Muscle layer of colon (tissue), 2 donors: ENCODE measurements around the gene CCDC40.

ENCODE experiments used
- H3K27ac ChIP-seq: one replicate; pipeline ENCODE4 v1.7.0; 2013; ENCODE audit warnings: low read depth, mild to moderate bottlenecking, low read length, moderate library complexity
- H3K27me3 ChIP-seq, 2 donors: one replicate each; pipeline ENCODE4 v1.7.0; 2013; ENCODE audit warnings: low read length in 2 of 2, mild to moderate bottlenecking in 2 of 2; ENCODE audit not compliant: insufficient read depth in 2 of 2, control insufficient read depth in 1 of 2
- H3K36me3 ChIP-seq: one replicate; pipeline ENCODE4 v1.7.0; 2013; ENCODE audit warnings: mild to moderate bottlenecking, low read length; ENCODE audit not compliant: insufficient read depth
- H3K4me1 ChIP-seq: one replicate; pipeline ENCODE4 v1.7.0; 2013; ENCODE audit warnings: mild to moderate bottlenecking, low read length; ENCODE audit not compliant: insufficient read depth
- H3K4me3 ChIP-seq, 2 donors: one replicate each; pipeline ENCODE4 v1.7.0; 2013; ENCODE audit warnings: low read length in 2 of 2, low read depth in 1 of 2, mild to moderate bottlenecking in 1 of 2, moderate library complexity in 1 of 2
- H3K9ac ChIP-seq: one replicate; pipeline ENCODE4 v1.7.0; 2013; ENCODE audit warnings: low read length
- H3K9me3 ChIP-seq: one replicate; pipeline ENCODE4 v1.7.0; 2013; ENCODE audit warnings: mild to moderate bottlenecking, low read length
- donor health status: abdominal sarcoma.
- donor health status: Adenocarcinoma of cecum.

Gene CCDC40

DNA sequence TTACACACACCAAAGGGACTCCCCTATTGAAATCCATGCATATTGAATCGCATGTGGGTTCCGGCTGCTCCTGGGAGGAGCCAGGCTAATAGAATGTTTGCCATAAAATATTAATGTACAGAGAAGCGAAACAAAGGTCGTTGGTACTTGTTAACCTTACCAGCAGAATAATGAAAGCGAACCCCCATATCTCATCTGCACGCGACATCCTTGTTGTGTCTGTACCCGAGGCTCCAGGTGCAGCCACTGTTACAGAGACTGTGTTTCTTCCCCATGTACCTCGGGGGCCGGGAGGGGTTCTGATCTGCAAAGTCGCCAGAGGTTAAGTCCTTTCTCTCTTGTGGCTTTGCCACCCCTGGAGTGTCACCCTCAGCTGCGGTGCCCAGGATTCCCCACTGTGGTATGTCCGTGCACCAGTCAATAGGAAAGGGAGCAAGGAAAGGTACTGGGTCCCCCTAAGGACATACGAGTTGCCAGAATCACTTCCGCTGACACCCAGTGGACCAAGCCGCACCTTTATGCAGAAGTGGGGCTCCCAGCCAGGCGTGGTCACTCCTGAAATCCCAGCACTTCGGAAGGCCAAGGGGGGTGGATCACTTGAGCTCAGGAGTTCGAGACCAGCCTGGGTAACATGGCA, 67.1 kb downstream of the CCDC40 start:
- H3K36me3 ChIP-seq = no peaks in the 10 kb centered on the region
- no peak overlapping the region for H3K9ac ChIP-seq
- H3K4me3 ChIP-seq = no peak overlapping the region
- peaks cover 20% of the 10 kb centered on the region for H3K4me1 ChIP-seq
- no peak overlapping the region for H3K27ac ChIP-seq
- H3K9me3 ChIP-seq = no peaks in the 10 kb centered on the region
- no peaks in the 10 kb centered on the region for H3K27me3 ChIP-seq

DNA sequence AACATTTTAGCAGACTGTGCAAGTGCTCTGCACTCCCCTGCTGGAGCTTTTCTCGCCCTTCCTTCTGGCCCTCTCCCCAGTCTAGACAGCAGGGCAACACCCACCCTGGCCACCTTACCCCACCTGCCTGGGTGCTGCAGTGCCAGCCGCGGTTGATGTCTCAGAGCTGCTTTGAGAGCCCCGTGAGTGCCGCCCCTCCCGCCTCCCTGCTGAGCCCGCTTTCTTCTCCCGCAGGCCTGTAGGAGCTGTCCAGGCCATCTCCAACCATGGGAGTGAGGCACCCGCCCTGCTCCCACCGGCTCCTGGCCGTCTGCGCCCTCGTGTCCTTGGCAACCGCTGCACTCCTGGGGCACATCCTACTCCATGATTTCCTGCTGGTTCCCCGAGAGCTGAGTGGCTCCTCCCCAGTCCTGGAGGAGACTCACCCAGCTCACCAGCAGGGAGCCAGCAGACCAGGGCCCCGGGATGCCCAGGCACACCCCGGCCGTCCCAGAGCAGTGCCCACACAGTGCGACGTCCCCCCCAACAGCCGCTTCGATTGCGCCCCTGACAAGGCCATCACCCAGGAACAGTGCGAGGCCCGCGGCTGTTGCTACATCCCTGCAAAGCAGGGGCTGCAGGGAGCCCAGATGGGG, 68.0 kb downstream of the CCDC40 start:
- Histone ChIP-seq H3K27me3 (no peaks in the 10 kb centered on the region), H3K27ac (no peak overlapping the region), H3K36me3 (no peaks in the 10 kb centered on the region), H3K9ac (no peak overlapping the region), H3K4me1 (peaks cover 20% of the 10 kb centered on the region), H3K4me3 (no peak overlapping the region), H3K9me3 (no peaks in the 10 kb centered on the region)

DNA sequence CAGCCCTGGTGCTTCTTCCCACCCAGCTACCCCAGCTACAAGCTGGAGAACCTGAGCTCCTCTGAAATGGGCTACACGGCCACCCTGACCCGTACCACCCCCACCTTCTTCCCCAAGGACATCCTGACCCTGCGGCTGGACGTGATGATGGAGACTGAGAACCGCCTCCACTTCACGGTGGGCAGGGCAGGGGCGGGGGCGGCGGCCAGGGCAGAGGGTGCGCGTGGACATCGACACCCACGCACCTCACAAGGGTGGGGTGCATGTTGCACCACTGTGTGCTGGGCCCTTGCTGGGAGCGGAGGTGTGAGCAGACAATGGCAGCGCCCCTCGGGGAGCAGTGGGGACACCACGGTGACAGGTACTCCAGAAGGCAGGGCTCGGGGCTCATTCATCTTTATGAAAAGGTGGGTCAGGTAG, 68.5 kb downstream of the CCDC40 start:
- no peaks in the 10 kb centered on the region for H3K27me3 ChIP-seq
- H3K4me3 ChIP-seq = no peak overlapping the region
- no peak overlapping the region for H3K27ac ChIP-seq
- H3K4me1 ChIP-seq = peaks cover 19% of the 10 kb centered on the region
- no peaks in the 10 kb centered on the region for H3K9me3 ChIP-seq
- H3K9ac ChIP-seq = no peak overlapping the region
- H3K36me3 ChIP-seq = no peaks in the 10 kb centered on the region

DNA sequence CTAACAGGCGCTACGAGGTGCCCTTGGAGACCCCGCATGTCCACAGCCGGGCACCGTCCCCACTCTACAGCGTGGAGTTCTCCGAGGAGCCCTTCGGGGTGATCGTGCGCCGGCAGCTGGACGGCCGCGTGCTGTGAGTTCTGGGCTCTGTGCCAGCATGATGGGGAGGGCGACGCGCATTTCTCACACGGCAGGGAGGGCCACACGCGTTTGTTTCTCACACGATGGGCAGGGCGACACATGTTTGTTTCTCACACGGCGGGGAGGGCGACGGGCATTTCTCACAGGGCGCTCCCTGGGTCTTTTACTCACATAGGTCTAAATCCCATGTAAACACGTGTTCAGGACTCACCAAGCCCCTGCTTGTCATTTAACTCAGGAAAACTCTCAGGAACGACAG, 69.3 kb downstream of the CCDC40 start:
- peaks cover 11% of the 10 kb centered on the region for H3K4me1 ChIP-seq
- no peak overlapping the region for H3K27ac ChIP-seq
- no peak overlapping the region for H3K9ac ChIP-seq
- no peaks in the 10 kb centered on the region for H3K9me3 ChIP-seq
- no peaks in the 10 kb centered on the region for H3K27me3 ChIP-seq
- H3K36me3 ChIP-seq = no peaks in the 10 kb centered on the region
- no peak overlapping the region for H3K4me3 ChIP-seq

DNA sequence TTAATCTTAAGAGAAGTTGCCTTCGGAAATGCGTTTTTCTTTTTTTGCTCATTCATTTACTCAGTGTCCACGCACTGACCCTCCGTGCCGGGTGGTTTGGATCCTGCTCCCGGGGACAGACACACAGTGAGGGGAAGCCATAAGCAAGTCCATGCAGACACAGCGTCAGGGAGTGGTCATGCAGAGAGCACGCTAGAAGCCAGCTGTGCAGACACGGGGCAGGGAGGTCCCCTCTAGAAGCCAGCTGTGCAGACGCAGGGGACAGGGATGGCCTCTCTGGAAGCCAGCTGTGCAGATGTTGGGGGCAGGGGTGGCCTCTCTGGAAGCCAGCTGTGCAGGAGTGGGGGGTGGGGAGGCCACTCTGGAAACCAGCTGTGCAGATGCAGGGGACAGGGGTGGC, 69.7 kb downstream of the CCDC40 start:
- Histone ChIP-seq H3K27ac (no peak overlapping the region), H3K4me3 (no peak overlapping the region), H3K9me3 (no peaks in the 10 kb centered on the region), H3K9ac (no peak overlapping the region), H3K4me1 (peaks cover 11% of the 10 kb centered on the region), H3K27me3 (no peaks in the 10 kb centered on the region), H3K36me3 (no peaks in the 10 kb centered on the region)

DNA sequence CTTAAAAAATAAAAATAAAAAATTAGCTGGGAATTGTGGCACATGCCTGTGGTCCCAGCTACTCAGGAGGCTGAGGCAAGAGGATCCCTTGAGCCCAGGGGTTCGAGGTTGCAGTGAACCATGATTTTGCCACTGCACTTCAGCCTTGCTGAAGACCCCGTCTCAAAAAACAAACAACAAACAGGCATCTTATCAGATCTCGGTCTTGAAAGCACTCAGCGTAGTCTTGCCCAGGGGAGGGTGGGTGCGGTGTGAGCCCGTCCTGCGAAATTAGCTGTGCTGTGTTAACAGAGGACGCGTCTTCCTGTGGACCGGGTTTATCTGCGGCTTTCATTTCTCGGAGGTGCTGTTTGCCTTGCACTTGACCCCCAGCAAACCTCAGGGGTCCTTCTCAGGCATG, 70.3 kb downstream of the CCDC40 start:
- Histone ChIP-seq H3K4me3 (no peak overlapping the region), H3K9ac (no peak overlapping the region), H3K9me3 (no peaks in the 10 kb centered on the region), H3K36me3 (no peaks in the 10 kb centered on the region), H3K4me1 (peaks cover 11% of the 10 kb centered on the region), H3K27ac (no peak overlapping the region), H3K27me3 (no peaks in the 10 kb centered on the region)

DNA sequence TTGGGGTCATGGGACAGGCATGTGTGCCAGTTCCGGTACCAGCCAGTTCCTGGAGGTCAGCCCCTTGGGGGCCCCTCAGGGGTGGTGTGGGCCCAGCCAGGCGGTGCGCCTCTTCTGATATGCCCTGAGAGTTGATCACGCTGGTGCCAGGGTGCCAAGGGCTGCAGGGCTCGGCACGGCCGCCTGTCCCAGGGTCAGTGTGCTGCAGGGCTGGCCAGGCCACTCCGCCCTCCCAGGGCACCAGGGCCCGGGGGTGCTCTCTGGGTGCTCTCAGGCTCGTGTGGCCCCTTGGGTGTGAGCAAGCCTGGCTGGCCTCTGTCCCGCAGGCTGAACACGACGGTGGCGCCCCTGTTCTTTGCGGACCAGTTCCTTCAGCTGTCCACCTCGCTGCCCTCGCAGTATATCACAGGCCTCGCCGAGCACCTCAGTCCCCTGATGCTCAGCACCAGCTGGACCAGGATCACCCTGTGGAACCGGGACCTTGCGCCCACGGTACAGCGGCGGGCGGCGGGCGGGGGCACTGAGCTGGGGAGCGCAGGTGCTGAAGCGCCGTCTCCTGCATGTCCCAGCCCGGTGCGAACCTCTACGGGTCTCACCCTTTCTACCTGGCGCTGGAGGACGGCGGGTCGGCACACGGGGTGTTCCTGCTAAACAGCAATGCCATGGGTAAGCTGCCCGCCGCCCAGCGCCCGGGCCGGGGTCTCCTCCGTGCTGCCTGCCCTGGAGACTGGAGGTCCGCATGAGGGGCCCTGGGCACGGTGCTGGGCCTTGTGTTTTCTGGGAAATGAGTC, 71.0 kb downstream of the CCDC40 start:
- Histone ChIP-seq H3K9ac (no peak overlapping the region), H3K27me3 (no peaks in the 10 kb centered on the region), H3K27ac (no peak overlapping the region), H3K4me3 (no peak overlapping the region), H3K9me3 (no peaks in the 10 kb centered on the region), H3K36me3 (no peaks in the 10 kb centered on the region), H3K4me1 (peaks cover 5% of the 10 kb centered on the region)

DNA sequence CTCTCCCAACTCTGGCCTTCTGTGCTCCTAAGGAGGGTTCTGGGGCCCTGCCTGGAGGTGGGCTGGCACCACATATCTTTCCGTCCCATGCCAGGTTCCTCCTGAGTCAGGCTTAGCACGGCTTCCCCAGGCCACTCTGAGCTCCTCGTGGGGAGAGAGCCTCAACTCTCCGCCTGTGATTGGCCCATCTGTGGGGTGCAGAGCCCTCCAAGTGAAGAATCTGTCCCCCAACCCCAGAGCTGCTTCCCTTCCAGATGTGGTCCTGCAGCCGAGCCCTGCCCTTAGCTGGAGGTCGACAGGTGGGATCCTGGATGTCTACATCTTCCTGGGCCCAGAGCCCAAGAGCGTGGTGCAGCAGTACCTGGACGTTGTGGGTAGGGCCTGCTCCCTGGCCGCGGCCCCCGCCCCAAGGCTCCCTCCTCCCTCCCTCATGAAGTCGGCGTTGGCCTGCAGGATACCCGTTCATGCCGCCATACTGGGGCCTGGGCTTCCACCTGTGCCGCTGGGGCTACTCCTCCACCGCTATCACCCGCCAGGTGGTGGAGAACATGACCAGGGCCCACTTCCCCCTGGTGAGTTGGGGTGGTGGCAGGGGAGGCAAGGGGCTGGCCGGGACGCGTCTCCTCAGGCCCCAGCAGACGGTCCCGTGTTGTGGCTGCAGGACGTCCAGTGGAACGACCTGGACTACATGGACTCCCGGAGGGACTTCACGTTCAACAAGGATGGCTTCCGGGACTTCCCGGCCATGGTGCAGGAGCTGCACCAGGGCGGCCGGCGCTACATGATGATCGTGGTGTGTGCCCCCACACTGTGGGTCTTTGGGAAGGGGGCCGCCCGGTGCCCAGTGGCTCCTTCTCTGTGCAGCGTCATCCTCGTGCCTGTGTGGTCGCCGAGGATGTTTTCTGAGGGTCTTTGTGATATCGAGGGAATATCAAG, 71.9 kb downstream of the CCDC40 start:
- H3K27ac ChIP-seq = no peak overlapping the region
- H3K9ac ChIP-seq = no peak overlapping the region
- no peak overlapping the region for H3K4me3 ChIP-seq
- H3K27me3 ChIP-seq = no peaks in the 10 kb centered on the region
- no peaks in the 10 kb centered on the region for H3K4me1 ChIP-seq
- H3K9me3 ChIP-seq = no peaks in the 10 kb centered on the region
- no peaks in the 10 kb centered on the region for H3K36me3 ChIP-seq

DNA sequence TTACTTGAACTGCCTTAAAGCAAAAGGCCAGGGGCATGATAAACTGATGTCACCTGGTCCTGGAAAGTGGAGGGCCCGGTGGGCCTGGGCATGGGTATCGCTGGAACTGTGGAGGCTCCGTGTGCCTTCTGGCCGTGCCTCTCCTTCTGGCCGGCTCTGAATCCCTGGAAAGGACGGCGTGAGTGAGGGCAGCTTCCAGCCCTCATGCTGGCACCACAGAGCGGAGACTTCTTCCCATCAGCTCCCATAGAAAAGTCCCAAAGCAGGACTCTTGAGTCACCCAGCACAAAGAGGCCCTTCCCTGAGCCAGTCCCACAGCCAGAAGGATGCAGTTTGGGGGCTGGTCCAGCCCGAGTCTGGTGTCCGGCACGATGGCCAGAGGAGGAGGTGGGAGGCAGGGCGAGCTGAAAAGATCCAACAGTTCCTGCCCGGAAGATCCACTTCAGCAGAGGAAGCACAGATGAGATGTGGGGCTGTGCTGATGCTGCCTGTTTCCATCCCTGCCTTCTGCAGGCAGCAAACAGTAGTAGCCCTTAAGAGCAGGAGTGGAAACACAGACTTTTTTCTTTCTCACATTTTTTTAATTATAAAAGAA, 72.7 kb downstream of the CCDC40 start:
- Histone ChIP-seq H3K9ac (no peak overlapping the region), H3K4me1 (no peaks in the 10 kb centered on the region), H3K4me3 (no peak overlapping the region), H3K27ac (no peak overlapping the region), H3K36me3 (no peaks in the 10 kb centered on the region), H3K9me3 (no peaks in the 10 kb centered on the region), H3K27me3 (no peaks in the 10 kb centered on the region)

DNA sequence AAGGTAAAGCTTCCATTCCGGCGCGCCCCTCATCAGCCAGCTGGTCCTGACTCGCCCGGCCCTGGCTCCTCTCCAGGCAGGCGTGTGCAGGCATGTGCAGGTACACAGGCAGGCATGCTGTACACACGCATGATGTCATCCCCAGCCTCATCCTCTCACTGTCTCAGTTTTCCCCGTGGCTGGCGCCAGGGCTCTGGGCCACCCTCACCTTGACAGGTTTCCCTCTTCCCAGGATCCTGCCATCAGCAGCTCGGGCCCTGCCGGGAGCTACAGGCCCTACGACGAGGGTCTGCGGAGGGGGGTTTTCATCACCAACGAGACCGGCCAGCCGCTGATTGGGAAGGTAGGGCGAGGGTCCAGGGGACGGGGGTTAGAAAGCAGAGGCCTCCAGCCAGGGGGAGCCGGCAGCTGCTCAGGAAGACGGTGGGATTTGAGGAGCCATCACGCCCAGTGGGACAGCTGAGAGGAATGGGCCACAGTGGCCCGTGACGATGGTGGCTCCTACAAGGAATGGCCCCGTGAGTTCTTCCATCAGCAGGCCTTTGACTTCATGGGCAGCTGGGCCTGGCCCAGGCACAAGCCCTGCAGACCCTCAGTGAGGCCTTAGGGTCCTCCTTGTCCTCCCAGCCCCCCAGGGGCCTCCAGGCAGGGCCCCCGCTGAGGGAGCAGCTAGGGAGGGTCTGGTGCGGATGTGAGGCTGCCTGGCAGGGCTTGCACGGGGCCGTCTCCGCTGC, 73.4 kb downstream of the CCDC40 start:
- no peaks in the 10 kb centered on the region for H3K4me1 ChIP-seq

More for the DNA sequence above, 73.4 kb downstream of the CCDC40 start:
- Histone ChIP-seq H3K9me3 (no peaks in the 10 kb centered on the region), H3K9ac (no peak overlapping the region), H3K4me3 (no peak overlapping the region), H3K27me3 (no peaks in the 10 kb centered on the region), H3K36me3 (no peaks in the 10 kb centered on the region), H3K27ac (no peak overlapping the region)
